ENCODE measurements around the gene LCP2. TPM values are rescaled to one million over a fixed set of nuclear protein-coding genes. Genes with fewer than 3 reads are reported as not detected.
A peak's percentile ranks its signal among the peaks of the same experiment; 100 is the strongest.

The LCP2 gene
- total RNA-seq, 2 donors from 2014 or later = 10.6 to 12.3 TPM

- intact Hi-C loops (cut with DNase I) = no loop called here
- DNase-seq (no peak), ATAC-seq (no peak)
Observed at GRCh38 chr5:170301981-170302652, 4.5 kb upstream of the LCP2 start.

DNA sequence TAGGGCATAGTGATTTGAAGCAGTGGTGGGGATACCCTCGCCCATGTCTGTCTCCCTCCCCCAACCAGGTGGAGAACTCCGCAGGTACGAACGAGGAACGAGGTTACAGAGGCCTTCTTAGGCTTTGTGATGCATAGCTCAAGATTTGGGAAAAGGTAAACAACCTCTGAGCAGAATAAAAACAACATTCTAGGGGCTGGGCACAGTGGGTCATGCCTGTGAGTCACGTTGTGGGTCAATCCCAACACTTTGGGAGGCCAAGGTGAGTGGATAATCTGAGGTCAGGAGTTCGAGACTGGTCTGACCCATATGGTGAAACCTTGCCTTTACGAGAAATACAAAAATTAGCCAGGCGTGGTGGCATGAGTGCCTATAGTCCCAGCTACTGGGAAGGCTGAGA lies 3.6 kb upstream of the LCP2 start:
- ATAC-seq (no peak), DNase-seq (no peak)
- intact Hi-C loops (cut with DNase I) = no loop called here

- no peak for DNase-seq
- ATAC-seq = no peak
- intact Hi-C loops (cut with DNase I) = no loop called here
Observed at GRCh38 chr5:170300361-170301013, 2.9 kb upstream of the LCP2 start.

DNA sequence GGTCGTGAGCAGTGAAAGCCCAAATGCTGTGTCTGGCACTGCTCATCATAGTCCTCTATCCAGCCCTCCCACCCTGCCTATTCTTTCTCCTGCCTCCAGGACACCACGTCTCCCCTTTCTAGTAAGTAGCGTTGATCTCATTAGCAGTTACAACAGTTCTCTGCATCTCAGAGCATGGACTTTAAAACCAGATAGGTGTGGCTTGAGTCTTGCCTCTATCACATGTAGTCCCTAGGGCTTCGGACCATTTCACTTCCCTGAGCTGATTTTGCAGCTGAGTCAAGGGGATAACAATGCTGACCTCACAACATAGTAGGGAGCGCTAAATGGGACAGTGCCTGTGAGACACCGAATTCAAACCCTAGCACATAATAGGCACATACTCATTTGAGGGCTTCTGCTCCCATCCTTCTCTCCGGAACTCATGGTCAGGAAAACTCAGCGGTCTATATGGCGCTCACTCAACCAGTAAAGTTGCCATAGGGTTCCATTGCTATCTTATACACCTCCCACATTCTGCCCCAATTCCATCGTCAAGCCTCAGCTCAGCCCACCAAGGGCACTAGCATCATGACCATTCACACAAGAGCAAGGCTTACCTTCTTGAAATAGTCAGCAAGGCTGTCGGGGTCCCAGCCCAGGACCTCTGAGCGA lies 515 bp downstream of the LCP2 start:
- ATAC-seq (peak in 1 of 2 donors; percentile 53), DNase-seq (no peak)
- intact Hi-C loops (cut with DNase I) = no loop called here

DNA sequence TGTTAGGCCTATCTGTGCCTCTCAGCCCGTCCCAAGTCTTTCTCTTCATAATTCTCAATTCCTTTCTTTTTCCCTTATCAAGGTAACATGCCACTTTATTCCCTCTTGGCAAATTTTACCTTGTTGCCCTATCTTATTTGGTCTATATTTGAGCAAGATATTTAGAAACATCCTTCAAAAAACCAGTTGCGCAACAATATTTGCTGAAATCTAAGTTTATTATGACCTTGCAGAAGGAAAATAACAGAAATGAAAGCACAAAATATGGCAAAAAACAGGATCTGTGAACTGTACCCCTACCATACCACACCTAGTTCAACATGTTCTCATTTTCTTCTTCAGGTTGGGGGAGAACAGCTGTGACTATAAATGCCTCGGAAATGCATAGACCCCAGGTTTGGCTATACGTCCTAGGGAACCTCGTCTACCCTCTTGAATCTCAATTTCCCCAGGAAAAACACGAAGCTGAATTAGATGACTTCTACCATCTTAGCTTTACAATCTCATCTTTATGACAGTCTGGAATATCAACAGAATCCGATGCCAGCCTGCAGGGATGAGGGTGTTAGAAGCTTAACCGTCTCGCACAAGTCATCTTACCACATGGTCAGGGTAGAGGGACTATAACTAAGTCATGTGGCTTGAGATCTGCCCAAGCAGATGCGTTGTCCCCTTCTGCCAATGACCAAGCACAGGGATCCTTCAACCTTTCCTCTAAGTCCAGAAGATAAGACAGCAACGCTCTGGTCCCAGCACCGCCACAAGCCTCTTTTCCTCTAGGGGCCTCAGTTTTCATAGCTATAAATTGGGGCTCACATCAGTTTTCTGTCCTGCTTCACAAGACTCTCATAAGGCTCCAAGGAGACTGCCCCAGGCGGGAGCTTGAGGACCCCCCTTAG lies 1.3 kb downstream of the LCP2 start:
- DNase-seq (no peak), ATAC-seq (no peak)
- intact Hi-C loops (cut with DNase I) = no loop called here

DNA sequence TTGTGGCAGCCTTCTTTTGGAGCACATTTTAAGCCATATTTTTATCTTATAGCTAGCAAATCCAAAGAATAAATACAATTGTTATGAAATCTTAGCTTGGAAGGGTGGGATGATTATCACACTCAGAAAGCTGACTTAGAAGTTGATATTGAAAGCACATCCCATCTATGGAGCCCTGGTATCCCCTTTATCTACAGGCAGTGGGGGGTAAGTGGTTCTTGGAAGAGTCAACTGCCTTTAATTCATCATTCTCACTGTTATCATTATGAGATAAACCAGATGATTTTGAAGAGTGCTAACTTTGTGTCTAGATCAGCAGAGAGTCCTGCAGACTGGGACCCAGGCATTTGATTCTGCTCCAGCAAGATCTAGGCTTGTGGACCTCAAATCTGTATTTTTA lies 3.0 kb downstream of the LCP2 start:
- no peak for DNase-seq
- ATAC-seq = no peak
- intact Hi-C loops (cut with DNase I) = no loop called here

- intact Hi-C loops (cut with DNase I) = no loop called here
- DNase-seq = no peak
- ATAC-seq = no peak
Observed at GRCh38 chr5:170294057-170294456, 3.5 kb downstream of the LCP2 start.

GRCh38 chr5:170293273-170293672 lies 4.3 kb downstream of the LCP2 start:
- intact Hi-C loops (cut with DNase I) = no loop called here
- DNase-seq = no peak
- ATAC-seq = peak; percentile 46 to 61

GRCh38 chr5:170292179-170293104 lies 5.1 kb downstream of the LCP2 start:
- DNase-seq (no peak), ATAC-seq (no peak)
- intact Hi-C loops (cut with DNase I) = no loop called here

- intact Hi-C loops (cut with DNase I) = no loop called here
- no peak for ATAC-seq
- DNase-seq = no peak
Observed at GRCh38 chr5:170290498-170290897, 7.1 kb downstream of the LCP2 start.

DNA sequence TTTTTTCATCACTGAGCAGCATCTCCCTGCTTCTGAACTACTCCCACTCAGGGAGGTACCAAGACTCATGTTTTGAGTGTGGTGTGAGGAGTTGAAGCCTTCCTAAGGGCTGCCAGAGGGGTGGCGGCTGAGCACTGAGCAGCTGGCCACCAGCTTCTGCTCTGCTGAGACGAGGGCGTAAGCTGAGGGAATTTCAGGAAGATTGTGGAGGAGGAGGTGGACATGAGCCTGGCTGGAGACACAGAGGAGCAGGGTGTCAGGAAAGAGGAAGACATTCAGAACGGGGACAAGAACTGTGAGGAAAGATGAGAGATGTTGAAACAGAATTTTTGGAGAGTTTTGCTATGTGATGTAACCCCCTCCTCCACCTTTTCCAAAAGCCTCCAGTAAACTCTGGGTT lies 7.8 kb downstream of the LCP2 start:
- peak; percentile 65 for DNase-seq
- intact Hi-C loops (cut with DNase I) = no loop called here
- ATAC-seq = peak; percentile 51 to 71

DNA sequence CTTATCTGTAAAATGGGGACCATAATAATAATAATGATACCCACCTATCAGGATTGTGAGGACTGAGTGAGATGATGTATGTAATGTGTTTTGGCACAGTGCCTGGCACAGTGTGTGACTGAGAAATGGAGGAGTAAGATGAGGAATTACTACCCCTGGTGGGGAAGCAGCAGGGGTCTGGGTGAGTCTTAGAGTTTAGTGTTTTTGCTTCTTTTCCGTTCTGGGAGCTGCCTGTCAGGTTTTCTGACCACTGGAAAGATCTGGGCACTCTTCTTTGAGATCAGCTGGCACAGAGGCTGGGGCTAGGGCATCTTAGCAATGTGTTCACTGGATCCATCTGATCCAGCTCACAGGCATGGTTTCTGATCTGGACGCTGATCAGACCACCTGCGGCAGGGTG lies 8.5 kb downstream of the LCP2 start:
- intact Hi-C loops (cut with DNase I) = no loop called here
- DNase-seq (no peak), ATAC-seq (no peak)

- intact Hi-C loops (cut with DNase I) = no loop called here
- ATAC-seq (no peak), DNase-seq (no peak)
Observed at GRCh38 chr5:170288551-170288950, 9.0 kb downstream of the LCP2 start.

DNA sequence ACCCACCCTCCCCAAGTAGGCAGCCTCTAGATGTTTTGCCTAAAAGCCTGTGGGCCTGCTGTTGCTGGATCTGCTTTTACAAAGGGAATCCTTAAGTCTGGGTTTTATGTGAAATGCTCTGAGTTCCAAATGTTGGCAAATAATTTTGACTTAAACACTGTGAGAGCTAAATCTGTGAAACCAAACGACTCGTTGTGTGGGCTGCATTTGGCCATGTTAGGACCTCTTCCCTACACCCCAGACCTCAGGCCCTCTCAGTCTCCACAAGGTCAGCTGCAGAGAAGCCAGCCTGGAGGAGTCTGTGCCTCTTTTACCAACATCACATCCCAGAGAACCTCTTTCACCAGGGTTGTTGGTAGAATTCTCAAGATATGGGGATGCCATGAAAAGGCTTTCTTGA lies 9.4 kb downstream of the LCP2 start:
- intact Hi-C loops (cut with DNase I) = no loop called here

GRCh38 chr5:170287532-170287931 lies 10.0 kb downstream of the LCP2 start:
- intact Hi-C loops (cut with DNase I) = no loop called here
- ATAC-seq = peak; percentile 82 to 84
- peak; percentile 70 for DNase-seq

More for the DNA sequence above, 9.4 kb downstream of the LCP2 start:
- ATAC-seq (no peak), DNase-seq (no peak)

DNA sequence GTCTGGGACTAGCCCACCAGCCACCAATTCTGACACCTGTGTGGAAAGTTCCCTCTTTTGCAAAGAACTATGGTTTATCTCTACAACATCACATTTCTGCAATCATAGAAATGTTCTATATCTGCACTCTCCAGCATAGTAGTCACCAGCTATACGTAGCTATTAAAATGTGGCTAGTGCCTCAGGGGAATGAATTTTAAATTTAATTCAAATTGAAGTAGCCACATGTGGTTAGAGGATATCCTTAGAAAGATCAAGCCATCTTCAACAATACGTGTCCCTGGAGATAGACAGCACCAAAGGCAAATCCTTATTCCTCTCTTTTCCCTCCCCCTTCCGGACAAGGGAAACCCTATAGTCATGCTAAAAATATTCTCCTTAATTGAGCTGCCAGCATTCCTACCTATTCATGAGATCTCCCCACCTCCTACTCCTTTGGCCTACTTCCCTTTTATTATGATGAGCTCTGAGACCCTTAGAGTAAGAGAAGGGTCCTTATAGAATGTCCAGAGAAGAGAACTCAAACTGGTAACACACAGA lies 11.1 kb downstream of the LCP2 start:
- intact Hi-C loops (cut with DNase I) = no loop called here
- ATAC-seq (no peak), DNase-seq (no peak)

GRCh38 chr5:170285181-170285580 lies 12.4 kb downstream of the LCP2 start:
- intact Hi-C loops (cut with DNase I) = no loop called here
- ATAC-seq = no peak

DNA sequence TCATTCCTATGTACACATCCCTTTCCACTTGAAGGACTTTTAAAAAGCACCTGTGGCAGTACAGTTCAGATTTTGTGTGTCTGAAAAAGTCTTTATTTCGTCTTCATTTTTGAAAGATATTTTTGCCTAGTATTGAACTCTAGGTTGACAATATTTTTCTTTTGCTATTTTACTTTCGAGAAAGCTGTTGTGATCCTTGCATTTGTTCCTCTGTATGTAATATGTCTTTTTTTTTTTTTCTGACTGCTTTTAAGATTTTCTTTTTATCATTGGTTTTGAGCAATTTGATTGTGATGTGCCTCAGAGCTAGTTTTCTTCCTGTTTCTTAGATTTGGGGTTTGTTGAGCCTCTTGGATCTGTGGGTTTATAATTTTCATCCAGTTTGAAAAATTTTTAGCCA lies 13.3 kb downstream of the LCP2 start:
- intact Hi-C loops (cut with DNase I) = no loop called here
- ATAC-seq (no peak), DNase-seq (no peak)

More at GRCh38 chr5:170285181-170285580, 12.4 kb downstream of the LCP2 start:
- DNase-seq = no peak
